ENCODE results near the gene SH3BP2.

The SH3BP2 gene

DNA sequence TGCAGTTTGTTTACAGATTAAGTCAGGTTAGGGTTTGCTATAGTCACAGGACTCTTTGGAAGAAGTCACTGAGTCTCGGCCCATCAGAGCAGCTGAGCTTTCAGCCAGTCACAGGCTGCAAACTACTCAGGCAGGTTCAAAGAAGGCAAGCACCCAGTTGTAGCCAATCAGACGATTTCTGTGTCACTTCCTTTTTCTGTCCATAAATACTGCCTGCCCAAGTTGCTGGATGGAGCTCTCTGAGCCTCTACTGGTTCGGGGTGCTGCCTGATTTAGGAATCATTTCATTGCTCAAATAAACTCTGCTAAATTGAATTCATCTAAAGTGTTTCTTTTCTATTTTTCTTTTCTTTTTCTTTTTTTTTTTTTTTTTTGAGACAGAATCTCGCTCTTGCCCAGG is 7.3 kb upstream of the SH3BP2 start:
- no peaks in the 10 kb centered on the region for H3K27me3 ChIP-seq
- no peaks in the 10 kb centered on the region for H4K20me1 ChIP-seq
- H3K27ac ChIP-seq: peak overlapping the region; percentile 82; the same call in 1 of the 2 replicates
- no peak overlapping the region; the same call in 1 of the 2 replicates for H3K9ac ChIP-seq
- no peak for TF ChIP-seq Cebpa-rat (IDR thresholded peaks at IDR 0.05)
- H3K4me2 ChIP-seq: peak overlapping the region; percentile 73
- H3K4me1 ChIP-seq: peaks cover 56% of the 10 kb centered on the region
- H3K36me3 ChIP-seq: no peaks in the 10 kb centered on the region
- H3K4me3 ChIP-seq: no peak overlapping the region
- peaks cover 25% of the 10 kb centered on the region for H3K9me3 ChIP-seq

DNA sequence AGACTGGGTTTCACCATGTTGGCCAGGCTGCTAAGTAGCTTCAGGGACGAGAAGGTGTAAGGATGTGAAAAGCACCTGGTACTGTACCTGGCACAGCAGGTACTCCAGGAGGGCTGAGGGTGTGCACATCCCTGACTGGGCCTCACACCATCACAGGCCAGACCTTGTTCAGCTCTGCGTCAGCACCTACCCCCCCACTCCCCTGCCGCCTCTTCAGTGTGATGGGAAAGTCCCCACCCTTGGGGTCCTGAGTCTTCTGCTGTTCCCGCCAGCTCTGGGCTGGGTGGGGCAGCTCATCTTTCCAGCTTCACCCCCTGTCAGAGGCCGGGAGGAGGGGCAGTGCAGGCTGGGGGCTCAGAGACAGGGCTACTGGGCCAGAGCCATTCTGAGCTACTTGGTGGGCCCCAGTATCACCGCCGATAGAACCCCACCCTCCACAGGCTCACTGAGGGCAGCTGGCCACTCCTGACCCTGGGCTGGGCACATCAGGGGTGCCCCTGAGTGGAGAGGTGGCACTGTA is 6.7 kb upstream of the SH3BP2 start:
- Histone ChIP-seq H3K9me3 (peaks cover 21% of the 10 kb centered on the region), H3K4me2 (peak overlapping the region; percentile 73), H4K20me1 (no peaks in the 10 kb centered on the region), H3K27me3 (no peaks in the 10 kb centered on the region), H3K36me3 (no peaks in the 10 kb centered on the region), H3K27ac (peak overlapping the region; percentile 82), H3K4me3 (no peak overlapping the region), H3K4me1 (peaks cover 62% of the 10 kb centered on the region), H3K9ac (peak overlapping the region; percentile 65)
- no peak for TF ChIP-seq Cebpa-rat (IDR thresholded peaks at IDR 0.05)

- no peak for TF ChIP-seq Cebpa-rat (IDR thresholded peaks at IDR 0.05)
- H3K9me3 ChIP-seq: peaks cover 16% of the 10 kb centered on the region
- H3K4me3 ChIP-seq: no peak overlapping the region
- H3K9ac ChIP-seq: peak overlapping the region; percentile 65
- H3K27me3 ChIP-seq: no peaks in the 10 kb centered on the region
- peak overlapping the region; percentile 82 for H3K27ac ChIP-seq
- H4K20me1 ChIP-seq: no peaks in the 10 kb centered on the region
- H3K36me3 ChIP-seq: no peaks in the 10 kb centered on the region
- H3K4me1 ChIP-seq: peaks cover 68% of the 10 kb centered on the region
- H3K4me2 ChIP-seq: peak overlapping the region; percentile 73
Measured at GRCh38 chr4:2786794-2787229, 6.1 kb upstream of the SH3BP2 start.

- H3K36me3 ChIP-seq: no peaks in the 10 kb centered on the region
- no peak overlapping the region for H3K4me3 ChIP-seq
- H3K4me1 ChIP-seq: peaks cover 74% of the 10 kb centered on the region
- peaks cover 10% of the 10 kb centered on the region; the same call in 1 of the 2 replicates for H3K9me3 ChIP-seq
- TF ChIP-seq Cebpa-rat (IDR thresholded peaks at IDR 0.05): no peak
- H3K9ac ChIP-seq: peak overlapping the region; percentile 65
- peak overlapping the region; percentile 73 for H3K4me2 ChIP-seq
- peak overlapping the region; percentile 82 for H3K27ac ChIP-seq
- H3K27me3 ChIP-seq: no peaks in the 10 kb centered on the region
- H4K20me1 ChIP-seq: no peaks in the 10 kb centered on the region
Measured at GRCh38 chr4:2787230-2788100, 5.4 kb upstream of the SH3BP2 start.

DNA sequence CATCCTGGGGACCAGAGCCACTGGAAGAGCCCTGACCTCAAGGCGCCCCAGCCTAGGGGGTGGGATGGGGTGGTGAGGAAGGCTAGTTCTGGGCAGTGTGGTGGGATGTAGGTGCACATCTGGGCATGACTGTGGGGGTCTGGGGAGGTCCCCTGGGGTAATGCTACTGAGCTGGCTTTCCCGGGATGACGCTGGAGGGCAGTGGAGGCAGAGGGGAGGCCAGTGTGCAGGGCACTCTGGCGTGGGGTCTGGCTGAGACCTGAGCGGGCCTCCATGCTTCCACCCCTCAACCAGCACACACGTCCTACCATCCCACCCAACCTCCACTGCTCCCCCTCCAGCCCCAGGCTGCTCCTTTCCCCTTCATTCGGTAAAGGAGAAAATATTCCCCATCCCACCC is 4.8 kb upstream of the SH3BP2 start:
- peak overlapping the region; percentile 73 for H3K4me2 ChIP-seq
- H3K9me3 ChIP-seq: peaks cover 10% of the 10 kb centered on the region; the same call in 1 of the 2 replicates
- TF ChIP-seq Cebpa-rat (IDR thresholded peaks at IDR 0.05): no peak
- H3K4me1 ChIP-seq: peaks cover 79% of the 10 kb centered on the region
- H3K9ac ChIP-seq: peak overlapping the region; percentile 59
- H4K20me1 ChIP-seq: no peaks in the 10 kb centered on the region
- no peak overlapping the region for H3K4me3 ChIP-seq
- no peaks in the 10 kb centered on the region for H3K27me3 ChIP-seq
- H3K36me3 ChIP-seq: no peaks in the 10 kb centered on the region
- H3K27ac ChIP-seq: peak overlapping the region; percentile 82

- no peak for TF ChIP-seq Cebpa-rat (IDR thresholded peaks at IDR 0.05)
- Histone ChIP-seq H3K4me2 (peak overlapping the region; percentile 73), H3K36me3 (no peaks in the 10 kb centered on the region), H3K4me3 (no peak overlapping the region), H3K27me3 (no peaks in the 10 kb centered on the region), H4K20me1 (0 out of 2 replicates have a peak, but pooled peaks cover under 1% of the 10 kb centered on the region), H3K4me1 (peaks cover 84% of the 10 kb centered on the region), H3K27ac (peak overlapping the region; percentile 82), H3K9ac (peak overlapping the region; percentile 59; the same call in 1 of the 2 replicates), H3K9me3 (peaks cover 10% of the 10 kb centered on the region; the same call in 1 of the 2 replicates)
Measured at GRCh38 chr4:2788532-2789103, 4.3 kb upstream of the SH3BP2 start.

GRCh38 chr4:2789351-2789750 is 3.5 kb upstream of the SH3BP2 start:
- Histone ChIP-seq H3K4me1 (peaks cover 91% of the 10 kb centered on the region), H3K4me3 (no peak overlapping the region), H3K27ac (no peak overlapping the region; the same call in 1 of the 2 replicates), H3K27me3 (0 out of 2 replicates have a peak, but pooled peaks cover 4% of the 10 kb centered on the region), H3K36me3 (no peaks in the 10 kb centered on the region), H3K9me3 (peaks cover 3% of the 10 kb centered on the region; the same call in 1 of the 2 replicates), H3K9ac (no peak overlapping the region), H3K4me2 (no peak overlapping the region; the same call in 1 of the 2 replicates), H4K20me1 (peaks cover 8% of the 10 kb centered on the region)
- no peak for TF ChIP-seq Cebpa-rat (IDR thresholded peaks at IDR 0.05)

DNA sequence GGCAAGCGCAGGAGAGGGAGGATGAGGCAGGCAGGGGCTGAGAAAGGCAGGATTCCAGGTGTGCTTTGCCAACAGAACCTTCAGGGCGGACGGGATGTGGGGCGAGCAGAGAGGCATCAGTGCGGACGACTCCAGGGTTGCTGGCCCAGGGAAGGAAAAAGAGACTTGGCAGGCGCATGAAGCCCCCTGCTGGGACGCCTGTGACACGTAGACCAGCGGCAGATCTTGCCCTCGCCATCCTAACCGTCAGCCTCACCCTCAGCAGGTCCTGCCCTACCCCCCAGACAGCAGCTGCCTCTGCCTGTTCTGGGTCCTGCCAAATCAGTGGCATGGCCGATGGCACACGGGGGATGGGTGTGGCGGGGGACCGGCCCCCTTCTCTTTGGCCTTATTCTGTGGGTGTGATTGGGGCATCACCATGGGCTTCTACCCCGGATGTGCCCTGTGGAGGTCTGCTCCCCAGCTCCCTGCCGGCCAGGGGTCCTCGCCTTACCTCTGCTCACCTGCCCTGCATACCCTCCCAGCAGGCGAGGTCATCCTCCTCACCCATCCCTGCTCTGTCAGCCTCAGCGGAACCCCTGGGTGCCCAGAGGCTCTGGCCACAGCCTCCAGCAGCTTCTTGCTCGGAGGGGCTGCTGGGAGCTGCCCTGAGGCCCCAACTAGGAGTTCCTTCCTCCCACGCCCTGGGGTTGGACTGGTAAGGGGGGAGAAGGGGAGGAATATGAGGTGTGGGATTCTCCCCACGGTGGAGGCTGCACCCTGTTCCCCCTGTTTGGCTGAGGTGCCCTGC is 2.9 kb upstream of the SH3BP2 start:
- no peak for TF ChIP-seq Cebpa-rat (IDR thresholded peaks at IDR 0.05)
- Histone ChIP-seq H3K27ac (peak overlapping the region; percentile 26; the same call in 1 of the 2 replicates), H3K27me3 (0 out of 2 replicates have a peak, but pooled peaks cover 4% of the 10 kb centered on the region), H3K9ac (no peak overlapping the region), H3K4me3 (no peak overlapping the region), H4K20me1 (peaks cover 14% of the 10 kb centered on the region), H3K4me1 (peaks cover 98% of the 10 kb centered on the region), H3K36me3 (no peaks in the 10 kb centered on the region), H3K4me2 (peak overlapping the region; percentile 16), H3K9me3 (no peaks in the 10 kb centered on the region)

All from BLaER1 (cell line).